GM18870 (cell line): ENCODE results near the gene CTSZ.

Experiments
- ATAC-seq: cut with Tn5 transposase; IDR thresholded peaks from one replicate; pipeline ENCODE4 v1.9.1; 2021; ENCODE audit warnings: moderate library complexity; ENCODE audit not compliant: unreplicated experiment

Gene CTSZ

GRCh38 chr20:59032023-59032712 lies 25.1 kb upstream of the CTSZ start, which contains the start of gene ATP5F1E:
ATP5F1E (minus strand) TSS chr20:59032335; CDS start chr20:59032251, 84 bp downstream.
- ATAC-seq = peak; percentile 74

- no peak for ATAC-seq
These were observed 24.5 kb upstream of the CTSZ start for GRCh38 chr20:59031564-59032022.

- no peak for ATAC-seq
These were observed 24.0 kb upstream of the CTSZ start for GRCh38 chr20:59030911-59031563.

- no peak for ATAC-seq
These were observed 21.8 kb upstream of the CTSZ start for GRCh38 chr20:59028812-59029211.

- ATAC-seq = no peak
These were observed 20.8 kb upstream of the CTSZ start for GRCh38 chr20:59027741-59028320.

- ATAC-seq = no peak
These were observed 20.1 kb upstream of the CTSZ start for GRCh38 chr20:59026904-59027740.

- ATAC-seq = no peak
These were observed 18.5 kb upstream of the CTSZ start for GRCh38 chr20:59025511-59025910.

- no peak for ATAC-seq
These were observed 18.0 kb upstream of the CTSZ start for GRCh38 chr20:59025086-59025485.

- no peak for ATAC-seq
These were observed 17.1 kb upstream of the CTSZ start for GRCh38 chr20:59024111-59024530.

GRCh38 chr20:59023616-59024015 lies 16.6 kb upstream of the CTSZ start:
- no peak for ATAC-seq

GRCh38 chr20:59022754-59023153 lies 15.7 kb upstream of the CTSZ start:
- no peak for ATAC-seq

- ATAC-seq = no peak
These were observed 14.0 kb upstream of the CTSZ start for GRCh38 chr20:59020938-59021551.

- ATAC-seq = no peak
These were observed 12.2 kb upstream of the CTSZ start, which contains the start of gene TUBB1 for GRCh38 chr20:59019217-59019616. TUBB1 (plus strand) TSS chr20:59019429; CDS start chr20:59019523, 94 bp downstream.

GRCh38 chr20:59018817-59019216 lies 11.8 kb upstream of the CTSZ start:
- ATAC-seq = no peak

- no peak for ATAC-seq
These were observed 10.6 kb upstream of the CTSZ start for GRCh38 chr20:59017493-59018231.

- no peak for ATAC-seq
These were observed 9.9 kb upstream of the CTSZ start for GRCh38 chr20:59016795-59017492.

GRCh38 chr20:59015812-59016711 lies 9.0 kb upstream of the CTSZ start:
- ATAC-seq = no peak

- no peak for ATAC-seq
These were observed 8.4 kb upstream of the CTSZ start for GRCh38 chr20:59015411-59015810.
